Measurements from ENCODE around the gene SDC4.
"Not testable (repeated sequence)": the region's sequence is repeated elsewhere in the genome, so short reads cannot be mapped to it uniquely, and the experiment has no call there.

SDC4 gene

GRCh38 chr20:45363611-45364492, 15.6 kb upstream of the SDC4 start:
- DNase-seq, result no peak

GRCh38 chr20:45362804-45363610, 14.8 kb upstream of the SDC4 start, which contains the start of gene SYS1:
TSS of gene SYS1 (plus strand) at chr20:45363156. CDS start at chr20:45363532, 376 bp downstream.
- peak; percentile 90 to 98 for DNase-seq

- no peak for DNase-seq
Observed at GRCh38 chr20:45361793-45362192, 13.6 kb upstream of the SDC4 start.

GRCh38 chr20:45359406-45360148, 11.4 kb upstream of the SDC4 start:
- no peak for DNase-seq

- no peak for DNase-seq
Observed at GRCh38 chr20:45359069-45359405, 10.8 kb upstream of the SDC4 start.

- DNase-seq, result no peak
Observed at GRCh38 chr20:45358282-45359068, 10.3 kb upstream of the SDC4 start.

- DNase-seq, result no peak
Observed at GRCh38 chr20:45355209-45356084, 7.2 kb upstream of the SDC4 start.

- no peak for DNase-seq
Observed at GRCh38 chr20:45354423-45355208, 6.4 kb upstream of the SDC4 start.

GRCh38 chr20:45353746-45354145, 5.5 kb upstream of the SDC4 start:
- DNase-seq, result no peak

- DNase-seq, result no peak
Observed at GRCh38 chr20:45352729-45353128, 4.5 kb upstream of the SDC4 start.

- DNase-seq, result not testable (repeated sequence)
Observed at GRCh38 chr20:45350795-45351194, 2.6 kb upstream of the SDC4 start.

- DNase-seq, result no peak
Observed at GRCh38 chr20:45350217-45350616, 2.0 kb upstream of the SDC4 start.

GRCh38 chr20:45347297-45347935, 808 bp downstream of the SDC4 start:
- no peak for DNase-seq

- DNase-seq, result no peak
Observed at GRCh38 chr20:45346851-45347250, 1.4 kb downstream of the SDC4 start.

GRCh38 chr20:45346291-45346718, 1.9 kb downstream of the SDC4 start:
- no peak for DNase-seq

- DNase-seq, result peak in 1 of 2 experiments; percentile 11
Observed at GRCh38 chr20:45345104-45345936, 2.9 kb downstream of the SDC4 start.

- peak; percentile 71 to 88 for DNase-seq
Observed at GRCh38 chr20:45344168-45344860, 3.9 kb downstream of the SDC4 start.

- DNase-seq, result no peak
Observed at GRCh38 chr20:45343532-45344167, 4.6 kb downstream of the SDC4 start.

All from SW 1271 (cell line).